Activated T-helper 1 cell treated with anti-CD3 and anti-CD28 coated beads, Interleukin-12 subunit alpha, Interleukin-12 subunit beta, Interleukin-2, Interleukin-4 antibody, amounts not matched to agents 30 ng/mL and 10 ng/mL and 1 ng/mL, durations not matched to agents 14 hours and 24 hours and 36 hours (primary cell): ENCODE results near the gene COBLL1. TPM values are rescaled to one million over a fixed set of nuclear protein-coding genes. Genes with fewer than 3 reads are reported as not detected.
"Not testable (repeated sequence)": the region's sequence is repeated elsewhere in the genome, so short reads cannot be mapped to it uniquely, and the experiment has no call there.

Experiments
- DNase-seq: peaks from one replicate; pipeline ENCODE4 v3.0.0; 2021; ENCODE audit warnings: low spot score
- H3K27ac Mint-ChIP-seq: one replicate; pipeline ENCODE4 v1.8.0; 2021; ENCODE audit warnings: mild to moderate bottlenecking, mixed read lengths
- H3K27me3 Mint-ChIP-seq: one replicate; pipeline ENCODE4 v1.8.0; 2022; ENCODE audit warnings: mild to moderate bottlenecking, moderate library complexity, mixed read lengths; ENCODE audit not compliant: insufficient read depth
- H3K36me3 Mint-ChIP-seq: one replicate; pipeline ENCODE4 v1.8.0; 2021; ENCODE audit warnings: low read depth, mixed read lengths
- H3K4me1 Mint-ChIP-seq: one replicate; pipeline ENCODE4 v1.8.0; 2021; ENCODE audit warnings: low read depth, mixed read lengths
- H3K4me3 Mint-ChIP-seq: one replicate; pipeline ENCODE4 v1.8.0; 2021; ENCODE audit warnings: mild to moderate bottlenecking, moderate library complexity, mixed read lengths
- H3K9me3 Mint-ChIP-seq: one replicate; pipeline ENCODE4 v1.8.0; 2021; ENCODE audit warnings: mixed read lengths
- intact Hi-C: fragments of 100-400 bp; cut with micrococcal nuclease; formaldehyde crosslinking; loops from one replicate; pipeline ENCODE4 v1.15.1; 2024
- total RNA-seq: library from RNA; stranded (reverse); gene quantifications from 2 replicates; pipeline ENCODE4 v1.2.3, GENCODE V29; 2022

Gene COBLL1
- total RNA-seq, 1 donor from 2014 or later: not detected

DNA sequence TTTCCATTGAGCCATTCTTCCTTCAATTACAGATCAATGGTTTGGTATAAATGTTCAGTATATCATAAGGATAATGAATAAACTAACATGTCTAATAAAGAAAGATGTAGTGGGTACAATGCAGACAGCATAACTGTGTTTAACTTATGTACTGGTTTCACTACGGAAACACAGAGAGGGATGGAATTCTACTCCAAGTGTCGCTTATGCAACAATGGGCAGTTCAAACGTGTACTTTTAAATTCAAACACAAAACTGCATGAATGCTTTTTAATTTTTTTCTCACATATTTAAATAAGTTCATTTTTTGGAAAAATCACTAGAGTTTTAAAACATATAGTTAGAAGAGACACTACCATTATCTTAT, 74.7 kb downstream of the COBLL1 start:
- Mint-ChIP-seq H3K27me3 (no peaks in the 10 kb centered on the region), H3K4me3 (no peak overlapping the region)

DNA sequence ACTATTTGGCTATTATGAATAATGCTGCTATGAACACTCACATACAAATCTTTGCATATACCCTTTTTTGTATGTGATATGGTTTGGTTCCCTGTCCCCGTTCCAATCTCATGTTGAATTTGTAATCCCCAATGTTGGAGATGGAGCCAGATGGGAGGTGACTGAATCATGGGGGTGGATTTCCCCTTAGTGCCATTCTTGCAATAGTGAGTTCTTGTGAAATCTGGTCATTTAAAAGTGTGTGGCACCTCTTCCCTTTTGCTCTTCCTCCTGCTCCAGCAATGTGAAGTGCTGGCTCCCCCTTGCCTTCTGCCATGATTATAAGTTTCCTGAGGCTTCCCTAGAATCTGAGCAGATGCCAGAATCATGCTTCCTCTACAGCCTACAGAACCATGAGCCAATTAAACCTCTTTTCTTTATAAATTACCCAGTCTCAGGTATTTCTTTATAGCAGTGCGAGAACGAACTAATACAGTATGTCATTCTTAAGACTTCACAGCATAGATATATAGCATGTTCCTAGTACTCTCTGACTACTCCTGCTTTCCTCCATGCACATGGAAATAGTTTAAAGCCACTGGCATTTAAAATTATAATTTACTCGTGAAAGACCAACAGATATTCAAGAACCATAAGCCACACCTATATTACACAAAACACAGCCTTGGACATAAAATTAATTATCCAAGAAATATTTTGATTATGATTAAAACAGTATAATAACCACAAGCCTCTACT, 75.2 kb downstream of the COBLL1 start:
- no peak for DNase-seq
- Mint-ChIP-seq H3K27ac (no peak overlapping the region), H3K27me3 (no peaks in the 10 kb centered on the region), H3K9me3 (no peaks in the 10 kb centered on the region), H3K4me3 (no peak overlapping the region), H3K36me3 (no peaks in the 10 kb centered on the region), H3K4me1 (no peaks in the 10 kb centered on the region)
- intact Hi-C loops: no loop called here

More for the DNA sequence above, 74.7 kb downstream of the COBLL1 start:
- no peaks in the 10 kb centered on the region for H3K9me3 Mint-ChIP-seq
- no peaks in the 10 kb centered on the region for H3K4me1 Mint-ChIP-seq
- H3K27ac Mint-ChIP-seq: no peak overlapping the region
- DNase-seq: no peak
- intact Hi-C loops: no loop called here
- no peaks in the 10 kb centered on the region for H3K36me3 Mint-ChIP-seq

DNA sequence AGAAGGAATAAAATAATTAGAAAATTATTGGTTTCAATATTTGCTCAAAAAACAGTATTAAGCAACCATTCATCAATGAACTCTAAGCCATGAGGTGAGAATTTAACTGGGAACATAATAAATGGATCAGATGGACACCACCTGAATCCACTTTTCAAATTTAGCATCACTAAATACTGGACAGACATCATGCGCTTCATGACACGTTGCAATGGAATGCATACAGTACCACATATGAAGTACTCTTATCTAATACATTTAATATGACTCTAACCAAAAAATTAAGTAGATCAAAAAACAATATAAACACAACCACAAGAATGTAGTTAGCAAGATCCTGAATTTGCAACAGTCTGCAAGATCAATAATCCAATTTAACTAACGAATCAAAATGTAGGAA, 76.6 kb downstream of the COBLL1 start:
- no peak overlapping the region for H3K4me3 Mint-ChIP-seq
- intact Hi-C loops: no loop called here
- no peak for DNase-seq
- H3K27ac Mint-ChIP-seq: no peak overlapping the region
- no peaks in the 10 kb centered on the region for H3K36me3 Mint-ChIP-seq
- no peaks in the 10 kb centered on the region for H3K27me3 Mint-ChIP-seq
- H3K9me3 Mint-ChIP-seq: no peaks in the 10 kb centered on the region
- no peaks in the 10 kb centered on the region for H3K4me1 Mint-ChIP-seq

DNA sequence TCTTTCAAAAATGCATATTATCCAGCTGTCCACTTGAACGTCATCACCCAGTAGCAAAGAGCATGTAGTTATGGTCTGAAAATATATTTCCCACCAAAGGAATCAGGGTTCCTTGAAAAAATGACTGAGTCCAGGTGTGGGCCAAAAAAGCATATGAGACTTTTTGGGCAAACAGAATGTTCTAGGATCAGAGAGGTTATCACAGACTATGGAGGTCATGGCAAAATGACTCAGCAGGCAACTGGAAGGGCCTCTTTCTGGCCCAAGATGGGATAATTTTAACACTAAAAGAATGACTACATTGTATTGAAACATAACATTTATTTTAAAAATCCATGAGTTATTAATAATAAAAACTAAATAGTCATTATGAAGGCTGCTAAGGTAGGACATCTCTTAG, 77.1 kb downstream of the COBLL1 start:
- Mint-ChIP-seq H3K9me3 (no peaks in the 10 kb centered on the region), H3K4me1 (no peaks in the 10 kb centered on the region), H3K27me3 (no peaks in the 10 kb centered on the region), H3K4me3 (no peak overlapping the region), H3K36me3 (no peaks in the 10 kb centered on the region), H3K27ac (no peak overlapping the region)
- no peak for DNase-seq
- intact Hi-C loops: no loop called here

DNA sequence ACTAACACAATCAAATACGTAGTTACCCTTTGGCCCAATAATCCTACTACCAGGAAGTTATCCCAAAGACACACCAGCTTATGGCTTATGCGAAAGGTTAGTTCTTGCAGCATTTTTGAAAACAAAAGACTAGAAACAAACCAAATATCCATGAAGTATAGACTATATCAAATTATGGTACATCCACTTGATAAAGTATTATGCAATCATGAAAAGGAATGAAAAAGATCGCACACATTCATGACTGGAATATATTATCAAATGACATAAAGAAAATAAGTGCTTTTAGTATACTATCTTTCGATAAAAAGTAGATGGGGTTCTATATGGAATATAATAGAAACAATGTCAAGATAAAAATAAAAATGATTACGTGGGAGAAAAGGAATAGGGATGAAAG, 78.2 kb downstream of the COBLL1 start:
- no peaks in the 10 kb centered on the region for H3K27me3 Mint-ChIP-seq
- H3K36me3 Mint-ChIP-seq: no peaks in the 10 kb centered on the region
- no peak overlapping the region for H3K27ac Mint-ChIP-seq
- intact Hi-C loops: no loop called here
- no peak overlapping the region for H3K4me3 Mint-ChIP-seq
- H3K4me1 Mint-ChIP-seq: no peaks in the 10 kb centered on the region
- no peak for DNase-seq
- no peaks in the 10 kb centered on the region for H3K9me3 Mint-ChIP-seq

DNA sequence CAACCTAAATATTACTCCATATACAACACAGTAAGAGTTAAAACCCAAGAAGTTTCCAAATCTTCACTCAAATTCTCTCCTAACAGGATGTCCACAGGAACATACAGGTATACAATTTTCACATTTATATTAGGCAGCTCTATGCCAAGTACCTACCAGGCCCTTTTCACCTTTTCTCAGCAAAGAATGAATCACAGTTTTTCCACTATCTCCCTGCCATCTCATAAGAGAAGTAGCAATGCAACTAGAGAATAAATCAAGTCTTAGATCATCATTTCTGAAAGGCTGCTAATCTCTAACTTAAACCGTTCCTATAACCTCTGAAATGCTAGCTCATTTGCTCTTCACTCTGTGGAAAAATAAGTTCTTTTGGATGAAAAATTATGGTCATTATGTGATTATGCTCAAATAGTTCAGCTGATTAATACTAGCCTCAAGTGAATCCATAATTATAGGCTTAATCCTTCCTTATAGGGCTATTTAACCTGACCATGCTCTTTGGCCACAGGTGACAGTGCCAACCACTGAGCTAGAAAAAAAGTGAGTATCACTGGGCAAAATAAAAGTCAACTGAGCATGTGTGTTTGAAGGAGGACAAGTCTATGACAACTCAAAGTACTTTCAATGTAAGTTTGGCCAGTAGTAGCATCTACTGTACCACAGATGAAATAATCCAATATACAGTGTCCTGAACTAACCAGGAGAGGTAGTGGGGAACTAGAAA, 79.7 kb downstream of the COBLL1 start:
- intact Hi-C loops: no loop called here
- Mint-ChIP-seq H3K4me3 (no peak overlapping the region), H3K36me3 (no peaks in the 10 kb centered on the region), H3K9me3 (no peaks in the 10 kb centered on the region), H3K4me1 (no peaks in the 10 kb centered on the region), H3K27ac (no peak overlapping the region), H3K27me3 (no peaks in the 10 kb centered on the region)
- DNase-seq: no peak

DNA sequence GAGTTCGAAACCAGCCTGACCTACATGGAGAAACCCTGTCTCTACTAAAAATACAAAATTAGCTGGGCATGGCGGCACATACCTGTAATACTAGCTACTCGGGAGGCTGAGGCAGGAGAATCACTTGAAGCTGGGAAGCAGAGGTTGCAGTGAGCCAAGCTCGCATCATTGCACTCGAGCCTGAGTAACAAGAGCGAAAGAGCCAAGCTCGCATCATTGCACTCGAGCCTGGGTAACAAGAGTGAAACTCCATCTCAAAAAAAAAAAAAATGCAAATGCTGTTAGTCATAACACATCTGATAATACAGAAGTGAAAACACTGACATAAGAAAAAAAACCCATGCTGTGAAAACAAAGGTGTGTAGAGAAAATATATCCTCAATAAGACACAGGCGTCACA, 80.4 kb downstream of the COBLL1 start:
- H3K4me3 Mint-ChIP-seq, intact Hi-C loops, H3K4me1 Mint-ChIP-seq, H3K27ac Mint-ChIP-seq, DNase-seq, H3K27me3 Mint-ChIP-seq, H3K36me3 Mint-ChIP-seq, H3K9me3 Mint-ChIP-seq: not testable (repeated sequence)

DNA sequence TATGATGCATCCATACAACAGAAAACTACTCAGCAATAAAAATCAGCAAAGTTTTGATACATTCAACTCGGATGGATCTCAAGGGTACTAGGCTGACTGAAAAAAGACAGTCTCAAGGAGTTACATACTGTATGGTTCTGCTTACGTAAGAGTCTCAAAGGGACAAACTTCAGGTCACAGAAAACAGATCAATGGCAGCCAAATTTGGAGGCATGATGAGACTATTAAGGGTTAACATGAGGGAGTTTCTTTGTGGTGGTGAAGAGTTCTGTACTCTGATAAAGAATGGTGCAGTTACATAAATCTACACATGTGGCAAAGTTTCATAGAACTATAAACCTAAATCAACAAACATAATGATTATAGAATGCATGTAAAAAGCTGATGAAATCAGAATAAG, 81.4 kb downstream of the COBLL1 start:
- Mint-ChIP-seq H3K4me1 (no peaks in the 10 kb centered on the region), H3K27ac (no peak overlapping the region), H3K9me3 (no peaks in the 10 kb centered on the region), H3K27me3 (no peaks in the 10 kb centered on the region), H3K36me3 (no peaks in the 10 kb centered on the region), H3K4me3 (no peak overlapping the region)
- no peak for DNase-seq
- intact Hi-C loops: no loop called here

DNA sequence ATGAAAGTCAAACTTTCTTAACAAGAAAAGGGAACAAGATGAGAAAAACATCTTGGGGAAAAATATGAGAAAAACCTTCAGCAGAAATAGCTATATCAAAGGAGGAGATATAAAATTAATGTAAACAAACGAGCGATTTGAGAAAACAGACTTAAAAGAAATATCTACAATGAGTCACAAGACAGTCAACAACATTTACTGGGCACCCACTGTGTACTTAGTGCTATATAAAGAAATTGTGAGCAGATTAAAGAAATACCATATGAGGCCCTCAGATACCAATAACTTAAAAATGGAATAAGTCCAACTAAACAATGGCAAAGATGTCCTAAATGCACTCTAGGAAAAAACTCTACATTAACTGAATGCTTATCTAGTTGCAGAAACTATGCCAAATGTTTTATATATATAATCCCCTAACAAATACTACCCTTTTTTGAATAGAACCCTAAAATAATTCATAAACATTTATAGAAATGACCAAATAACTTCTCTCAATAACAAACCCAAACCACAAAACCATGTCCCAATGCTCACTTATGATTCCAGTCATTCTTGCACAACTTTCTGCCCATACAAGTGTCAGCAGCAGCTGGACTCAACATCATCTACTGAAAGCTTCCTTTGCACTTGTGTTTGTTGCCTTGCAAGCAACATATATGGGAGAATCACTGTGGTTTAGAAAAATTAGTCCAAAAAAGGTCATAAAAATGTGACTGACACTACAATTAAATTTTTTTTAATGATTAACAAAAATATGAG, 83.5 kb downstream of the COBLL1 start:
- Mint-ChIP-seq H3K27me3 (no peaks in the 10 kb centered on the region), H3K9me3 (no peaks in the 10 kb centered on the region), H3K27ac (no peak overlapping the region), H3K4me3 (no peak overlapping the region), H3K36me3 (no peaks in the 10 kb centered on the region), H3K4me1 (no peaks in the 10 kb centered on the region)
- DNase-seq: no peak
- intact Hi-C loops: no loop called here

DNA sequence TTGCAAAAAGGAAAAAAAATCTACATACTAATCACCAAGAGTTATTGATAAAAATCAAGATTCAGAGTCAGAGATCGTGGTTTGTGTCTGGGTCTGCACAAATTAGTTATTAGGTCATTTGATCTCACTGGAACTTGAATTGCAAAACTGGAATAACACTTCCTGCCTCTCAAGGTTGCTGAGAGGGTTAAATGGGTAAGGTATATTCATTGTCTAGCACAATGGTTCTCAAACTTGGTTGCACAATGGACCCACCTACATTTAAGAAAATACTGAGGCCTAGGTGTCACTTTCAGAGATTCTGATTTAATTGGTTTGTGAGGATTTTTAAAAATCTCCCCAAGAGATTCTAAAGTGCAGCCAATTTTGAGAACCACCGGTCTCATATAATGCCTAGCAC, 84.8 kb downstream of the COBLL1 start:
- Mint-ChIP-seq H3K27me3 (no peaks in the 10 kb centered on the region), H3K36me3 (no peaks in the 10 kb centered on the region), H3K27ac (no peak overlapping the region), H3K9me3 (no peaks in the 10 kb centered on the region), H3K4me3 (no peak overlapping the region), H3K4me1 (no peaks in the 10 kb centered on the region)
- no peak for DNase-seq
- intact Hi-C loops: no loop called here

DNA sequence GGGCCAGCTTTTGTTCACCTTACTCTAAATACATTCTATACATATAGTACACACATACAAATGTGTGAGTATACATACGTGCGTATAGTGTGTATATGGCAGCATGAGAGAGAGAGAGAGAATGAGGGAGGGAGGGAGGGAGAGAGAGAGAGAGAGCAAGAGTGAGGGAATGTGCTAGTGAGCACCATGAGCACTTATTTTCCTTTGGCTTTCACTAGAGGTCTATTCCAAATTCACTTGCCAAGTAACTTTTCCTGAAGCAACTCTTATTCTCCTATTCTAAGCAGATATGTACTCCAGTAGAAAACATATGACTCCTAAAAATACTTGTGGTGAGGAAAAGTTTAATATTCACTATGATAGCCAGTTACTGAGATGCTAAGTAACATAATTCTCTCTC, 85.7 kb downstream of the COBLL1 start:
- H3K9me3 Mint-ChIP-seq: no peaks in the 10 kb centered on the region
- H3K27me3 Mint-ChIP-seq: no peaks in the 10 kb centered on the region
- no peaks in the 10 kb centered on the region for H3K36me3 Mint-ChIP-seq
- no peak overlapping the region for H3K27ac Mint-ChIP-seq
- H3K4me3 Mint-ChIP-seq: no peak overlapping the region
- no peak for DNase-seq
- intact Hi-C loops: no loop called here
- no peaks in the 10 kb centered on the region for H3K4me1 Mint-ChIP-seq

DNA sequence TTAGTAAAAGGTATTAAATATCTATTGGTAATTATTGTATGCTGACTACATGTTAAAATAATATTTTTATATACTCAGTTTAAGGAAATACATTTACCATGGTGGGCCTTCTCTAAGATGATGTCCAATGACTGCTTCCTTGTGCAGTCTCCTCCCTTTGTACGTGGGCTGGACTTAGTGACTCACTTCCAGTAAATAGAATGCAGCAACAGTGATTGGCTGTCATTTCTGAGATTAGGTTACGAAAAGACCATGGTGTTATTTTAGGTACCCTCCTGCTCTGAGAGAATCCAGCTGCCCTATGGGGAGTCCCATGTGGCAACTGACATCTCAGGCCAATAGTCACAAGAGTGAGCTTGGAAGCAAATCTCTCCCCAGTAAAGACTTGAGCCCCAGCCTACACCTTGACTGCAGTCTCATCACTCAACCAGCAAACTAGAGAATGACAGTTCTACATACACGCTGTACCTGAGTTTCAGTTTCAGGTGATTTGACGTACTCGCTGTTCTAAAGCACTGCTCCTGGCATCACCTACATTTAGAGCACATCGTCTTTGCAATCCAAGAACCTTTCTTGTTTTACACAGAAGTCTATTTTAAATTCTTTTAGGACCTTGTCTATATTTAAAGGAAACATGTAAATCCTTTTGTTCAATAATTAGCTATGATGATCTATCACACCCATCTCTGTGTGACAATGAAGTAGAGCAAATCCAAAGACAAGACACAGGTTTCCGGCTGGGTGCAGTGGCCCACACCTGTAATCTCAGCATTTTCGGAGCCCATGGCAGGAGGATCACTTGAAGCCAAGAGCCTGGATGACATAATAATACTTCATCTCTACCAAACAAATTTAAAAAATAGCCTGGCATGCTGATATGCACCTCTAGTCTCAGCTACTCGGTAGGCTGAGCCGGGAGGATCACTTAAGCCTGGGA, 87.2 kb downstream of the COBLL1 start:
- intact Hi-C loops: no loop called here
- Mint-ChIP-seq H3K9me3 (no peaks in the 10 kb centered on the region), H3K4me1 (no peaks in the 10 kb centered on the region), H3K27ac (no peak overlapping the region), H3K36me3 (no peaks in the 10 kb centered on the region), H3K4me3 (no peak overlapping the region), H3K27me3 (peaks cover 3% of the 10 kb centered on the region)
- DNase-seq: no peak
